HepG2 (cell line): ENCODE results near the gene STX12. TPM values are rescaled to one million over a fixed set of nuclear protein-coding genes. Genes with fewer than 3 reads are reported as not detected.

Experiments used
- CENPX ChIP-seq: sonication (generic); formaldehyde crosslinking; IDR thresholded peaks from 2 replicates; pipeline ENCODE4 v1.9.0; 2021; ENCODE audit warnings: mild to moderate bottlenecking, missing genetic modification reagents, moderate library complexity
- GZF1 ChIP-seq: sonication (generic); formaldehyde crosslinking; IDR thresholded peaks from 2 replicates; pipeline ENCODE4 v1.5.1; 2020; ENCODE audit warnings: mild to moderate bottlenecking, missing genetic modification reagents
- HNRNPLL ChIP-seq: fragments of 200-400 bp; formaldehyde crosslinking; IDR thresholded peaks from 2 replicates; pipeline ENCODE4 v1.6.1; 2017; ENCODE audit warnings: mild to moderate bottlenecking, low read depth, low read length; ENCODE audit not compliant: poor library complexity, severe bottlenecking
- ISX ChIP-seq: sonication (generic); formaldehyde crosslinking; conservative IDR thresholded peaks from 2 replicates; pipeline ENCODE4 v1.5.0; 2020; ENCODE audit warnings: missing genetic modification reagents
- KLF12 ChIP-seq: sonication (generic); formaldehyde crosslinking; IDR thresholded peaks from 2 replicates; pipeline ENCODE4 v1.4.0; 2020; ENCODE audit warnings: missing genetic modification reagents, borderline replicate concordance
- NFYB ChIP-seq: sonication (generic); formaldehyde crosslinking; IDR thresholded peaks from 2 replicates; pipeline ENCODE4 v1.4.0; 2020; ENCODE audit warnings: missing genetic modification reagents
- PTBP1 ChIP-seq: fragments of 200-400 bp; formaldehyde crosslinking; IDR thresholded peaks from 2 replicates; pipeline ENCODE4 v1.6.1; 2018; ENCODE audit warnings: low read length, low read depth; ENCODE audit not compliant: poor library complexity, severe bottlenecking
- RORA ChIP-seq: sonication (generic); formaldehyde crosslinking; IDR thresholded peaks from 2 replicates; pipeline ENCODE4 v1.5.0; 2020; ENCODE audit warnings: mild to moderate bottlenecking, missing genetic modification reagents, moderate library complexity
- U2AF2 ChIP-seq: fragments of 200-400 bp; formaldehyde crosslinking; IDR thresholded peaks from 2 replicates; pipeline ENCODE4 v1.6.1; 2017; ENCODE audit warnings: low read depth, mild to moderate bottlenecking, low read length
- XRCC5 ChIP-seq: fragments of 200-400 bp; formaldehyde crosslinking; optimal IDR thresholded peaks from 2 replicates; pipeline ENCODE3; 2017; ENCODE audit warnings: mild to moderate bottlenecking, low read length
- polyA plus RNA-seq, 8 experiments: library from polyadenylated mRNA; depleted of rRNA in 3 of 8; stranded (reverse) in 7 of 8; unstranded in 1 of 8; fragments of >200 nt; fragmentation: Illumina TruSeq in 4 of 8; extraction: Trizol in 4 of 8; gene quantifications; 2 replicates each; pipeline versions ENCODE4 v1.2.1 to v1.2.3, GENCODE V29; 2011 to 2016; ENCODE audit warnings: low read depth in 4 of 8, missing spikeins in 1 of 8, mixed read lengths in 1 of 8; ENCODE audit not compliant: insufficient read depth in 1 of 8
- total RNA-seq, 5 experiments: library from RNA; depleted of rRNA; stranded (reverse); fragments of >200 nt; fragmentation: Illumina TruSeq; extraction: Trizol; gene quantifications; 2 replicates each; pipeline ENCODE4 v1.2.3, GENCODE V29; 2016; ENCODE audit warnings: low read depth in 1 of 5
- TF ChIP-seq, protein P1 (sequence below): IDR thresholded peaks from 2 replicates; pipeline ENCODE4 v1.6.1; 2012; ENCODE audit warnings: low read length, improper control_type of control experiment
- TF ChIP-seq, protein P2 (sequence below): IDR thresholded peaks from 2 replicates; pipeline ENCODE4 v1.6.1; 2016; ENCODE audit warnings: low read depth
- TF ChIP-seq, protein P3 (sequence below): IDR thresholded peaks from 2 replicates; pipeline ENCODE4 v1.6.1; 2018; ENCODE audit warnings: missing genetic modification reagents, mild to moderate bottlenecking, missing compliant biosample characterization
- TF ChIP-seq, protein P4 (sequence below): sonication (generic); formaldehyde crosslinking; IDR thresholded peaks from 2 replicates; pipeline ENCODE4 v1.8.0; 2022; ENCODE audit warnings: missing genetic modification reagents, mild to moderate bottlenecking, borderline replicate concordance
- TF ChIP-seq, protein P5 (sequence below): IDR thresholded peaks from 2 replicates; pipeline ENCODE4 v1.6.1; 2016; ENCODE audit warnings: control low read depth
- TF ChIP-seq, protein P6 (sequence below): sonication (generic); formaldehyde crosslinking; IDR thresholded peaks from 2 replicates; pipeline ENCODE4 v1.5.1; 2020; ENCODE audit warnings: mild to moderate bottlenecking, missing genetic modification reagents

STX12 gene
- total and polyA plus RNA-seq, 2 of the 13 experiments (the other 11 are each of a cell fraction or from before 2014, with no cell fraction given) = 9.0 to 19.7 TPM

DNA sequence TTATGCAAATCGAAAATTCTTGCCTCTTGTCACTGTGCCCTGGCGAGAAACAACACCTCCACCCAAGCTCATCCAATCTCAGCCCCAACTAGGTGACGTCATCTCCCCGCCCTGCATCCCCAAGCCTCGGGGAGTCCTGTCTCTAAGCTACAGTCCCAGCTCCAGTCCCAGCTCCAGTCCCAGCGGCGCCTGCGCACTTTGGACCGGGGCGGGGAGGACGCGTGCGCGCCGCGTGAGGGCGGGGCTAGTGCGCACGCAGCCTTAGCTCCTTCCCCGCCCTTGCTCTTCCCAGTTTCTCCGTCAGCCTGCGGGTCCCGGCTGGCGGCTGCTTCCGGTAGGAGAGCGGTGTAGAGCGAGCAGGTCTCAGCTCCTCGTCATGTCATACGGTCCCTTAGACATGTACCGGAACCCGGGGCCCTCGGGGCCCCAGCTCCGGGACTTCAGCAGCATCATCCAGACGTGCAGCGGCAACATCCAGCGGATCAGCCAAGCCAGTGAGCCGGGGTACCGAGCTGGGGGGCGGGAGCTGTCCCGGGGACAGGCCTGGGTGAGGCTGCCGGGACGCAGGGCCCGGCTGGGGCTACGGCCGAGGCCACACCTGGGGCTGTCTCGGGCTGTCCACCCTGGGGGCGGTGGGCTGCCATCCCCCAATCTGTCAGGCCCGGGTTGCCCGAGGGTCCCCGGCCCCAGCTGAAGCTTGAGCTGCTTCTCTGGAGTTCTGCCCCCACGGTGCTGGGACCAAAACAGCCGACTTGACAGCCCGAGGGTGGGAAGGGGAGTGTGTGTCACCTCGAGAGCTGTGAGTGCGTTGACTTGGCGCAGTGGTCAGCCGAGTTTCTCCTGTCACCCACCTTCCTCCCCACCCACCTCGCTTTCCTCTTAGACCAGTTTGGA is at the start of gene STX12 (continued):
- TF ChIP-seq, protein P1, sequence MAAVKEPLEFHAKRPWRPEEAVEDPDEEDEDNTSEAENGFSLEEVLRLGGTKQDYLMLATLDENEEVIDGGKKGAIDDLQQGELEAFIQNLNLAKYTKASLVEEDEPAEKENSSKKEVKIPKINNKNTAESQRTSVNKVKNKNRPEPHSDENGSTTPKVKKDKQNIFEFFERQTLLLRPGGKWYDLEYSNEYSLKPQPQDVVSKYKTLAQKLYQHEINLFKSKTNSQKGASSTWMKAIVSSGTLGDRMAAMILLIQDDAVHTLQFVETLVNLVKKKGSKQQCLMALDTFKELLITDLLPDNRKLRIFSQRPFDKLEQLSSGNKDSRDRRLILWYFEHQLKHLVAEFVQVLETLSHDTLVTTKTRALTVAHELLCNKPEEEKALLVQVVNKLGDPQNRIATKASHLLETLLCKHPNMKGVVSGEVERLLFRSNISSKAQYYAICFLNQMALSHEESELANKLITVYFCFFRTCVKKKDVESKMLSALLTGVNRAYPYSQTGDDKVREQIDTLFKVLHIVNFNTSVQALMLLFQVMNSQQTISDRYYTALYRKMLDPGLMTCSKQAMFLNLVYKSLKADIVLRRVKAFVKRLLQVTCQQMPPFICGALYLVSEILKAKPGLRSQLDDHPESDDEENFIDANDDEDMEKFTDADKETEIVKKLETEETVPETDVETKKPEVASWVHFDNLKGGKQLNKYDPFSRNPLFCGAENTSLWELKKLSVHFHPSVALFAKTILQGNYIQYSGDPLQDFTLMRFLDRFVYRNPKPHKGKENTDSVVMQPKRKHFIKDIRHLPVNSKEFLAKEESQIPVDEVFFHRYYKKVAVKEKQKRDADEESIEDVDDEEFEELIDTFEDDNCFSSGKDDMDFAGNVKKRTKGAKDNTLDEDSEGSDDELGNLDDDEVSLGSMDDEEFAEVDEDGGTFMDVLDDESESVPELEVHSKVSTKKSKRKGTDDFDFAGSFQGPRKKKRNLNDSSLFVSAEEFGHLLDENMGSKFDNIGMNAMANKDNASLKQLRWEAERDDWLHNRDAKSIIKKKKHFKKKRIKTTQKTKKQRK = no peak
- TF ChIP-seq, protein P2, sequence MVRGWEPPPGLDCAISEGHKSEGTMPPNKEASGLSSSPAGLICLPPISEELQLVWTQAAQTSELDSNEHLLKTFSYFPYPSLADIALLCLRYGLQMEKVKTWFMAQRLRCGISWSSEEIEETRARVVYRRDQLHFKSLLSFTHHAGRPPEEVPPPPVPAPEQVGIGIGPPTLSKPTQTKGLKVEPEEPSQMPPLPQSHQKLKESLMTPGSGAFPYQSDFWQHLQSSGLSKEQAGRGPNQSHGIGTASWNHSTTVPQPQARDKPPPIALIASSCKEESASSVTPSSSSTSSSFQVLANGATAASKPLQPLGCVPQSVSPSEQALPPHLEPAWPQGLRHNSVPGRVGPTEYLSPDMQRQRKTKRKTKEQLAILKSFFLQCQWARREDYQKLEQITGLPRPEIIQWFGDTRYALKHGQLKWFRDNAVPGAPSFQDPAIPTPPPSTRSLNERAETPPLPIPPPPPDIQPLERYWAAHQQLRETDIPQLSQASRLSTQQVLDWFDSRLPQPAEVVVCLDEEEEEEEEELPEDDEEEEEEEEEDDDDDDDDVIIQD = no peak
- TF ChIP-seq KLF12 (CRISPR knock-in tag) (no peak), CENPX (CRISPR knock-in tag) (no peak), HNRNPLL (peak; percentile 82), ISX (CRISPR knock-in tag) (no peak), GZF1 (CRISPR knock-in tag) (no peak; the same call in 1 of the 2 replicates), NFYB (CRISPR knock-in tag) (peak; percentile 17; the same call in 1 of the 2 replicates), XRCC5 (peak; percentile 33), RORA (no peak), U2AF2 (no peak), PTBP1 (no peak)
- TF ChIP-seq, protein P3, sequence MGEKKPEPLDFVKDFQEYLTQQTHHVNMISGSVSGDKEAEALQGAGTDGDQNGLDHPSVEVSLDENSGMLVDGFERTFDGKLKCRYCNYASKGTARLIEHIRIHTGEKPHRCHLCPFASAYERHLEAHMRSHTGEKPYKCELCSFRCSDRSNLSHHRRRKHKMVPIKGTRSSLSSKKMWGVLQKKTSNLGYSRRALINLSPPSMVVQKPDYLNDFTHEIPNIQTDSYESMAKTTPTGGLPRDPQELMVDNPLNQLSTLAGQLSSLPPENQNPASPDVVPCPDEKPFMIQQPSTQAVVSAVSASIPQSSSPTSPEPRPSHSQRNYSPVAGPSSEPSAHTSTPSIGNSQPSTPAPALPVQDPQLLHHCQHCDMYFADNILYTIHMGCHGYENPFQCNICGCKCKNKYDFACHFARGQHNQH (CRISPR knock-in tag) = no peak
- TF ChIP-seq, protein P4, sequence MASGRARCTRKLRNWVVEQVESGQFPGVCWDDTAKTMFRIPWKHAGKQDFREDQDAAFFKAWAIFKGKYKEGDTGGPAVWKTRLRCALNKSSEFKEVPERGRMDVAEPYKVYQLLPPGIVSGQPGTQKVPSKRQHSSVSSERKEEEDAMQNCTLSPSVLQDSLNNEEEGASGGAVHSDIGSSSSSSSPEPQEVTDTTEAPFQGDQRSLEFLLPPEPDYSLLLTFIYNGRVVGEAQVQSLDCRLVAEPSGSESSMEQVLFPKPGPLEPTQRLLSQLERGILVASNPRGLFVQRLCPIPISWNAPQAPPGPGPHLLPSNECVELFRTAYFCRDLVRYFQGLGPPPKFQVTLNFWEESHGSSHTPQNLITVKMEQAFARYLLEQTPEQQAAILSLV (CRISPR knock-in tag) = no peak
- TF ChIP-seq, protein P5, sequence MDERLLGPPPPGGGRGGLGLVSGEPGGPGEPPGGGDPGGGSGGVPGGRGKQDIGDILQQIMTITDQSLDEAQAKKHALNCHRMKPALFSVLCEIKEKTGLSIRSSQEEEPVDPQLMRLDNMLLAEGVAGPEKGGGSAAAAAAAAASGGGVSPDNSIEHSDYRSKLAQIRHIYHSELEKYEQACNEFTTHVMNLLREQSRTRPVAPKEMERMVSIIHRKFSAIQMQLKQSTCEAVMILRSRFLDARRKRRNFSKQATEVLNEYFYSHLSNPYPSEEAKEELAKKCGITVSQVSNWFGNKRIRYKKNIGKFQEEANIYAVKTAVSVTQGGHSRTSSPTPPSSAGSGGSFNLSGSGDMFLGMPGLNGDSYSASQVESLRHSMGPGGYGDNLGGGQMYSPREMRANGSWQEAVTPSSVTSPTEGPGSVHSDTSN (CRISPR knock-in tag) = no peak
- TF ChIP-seq, protein P6, sequence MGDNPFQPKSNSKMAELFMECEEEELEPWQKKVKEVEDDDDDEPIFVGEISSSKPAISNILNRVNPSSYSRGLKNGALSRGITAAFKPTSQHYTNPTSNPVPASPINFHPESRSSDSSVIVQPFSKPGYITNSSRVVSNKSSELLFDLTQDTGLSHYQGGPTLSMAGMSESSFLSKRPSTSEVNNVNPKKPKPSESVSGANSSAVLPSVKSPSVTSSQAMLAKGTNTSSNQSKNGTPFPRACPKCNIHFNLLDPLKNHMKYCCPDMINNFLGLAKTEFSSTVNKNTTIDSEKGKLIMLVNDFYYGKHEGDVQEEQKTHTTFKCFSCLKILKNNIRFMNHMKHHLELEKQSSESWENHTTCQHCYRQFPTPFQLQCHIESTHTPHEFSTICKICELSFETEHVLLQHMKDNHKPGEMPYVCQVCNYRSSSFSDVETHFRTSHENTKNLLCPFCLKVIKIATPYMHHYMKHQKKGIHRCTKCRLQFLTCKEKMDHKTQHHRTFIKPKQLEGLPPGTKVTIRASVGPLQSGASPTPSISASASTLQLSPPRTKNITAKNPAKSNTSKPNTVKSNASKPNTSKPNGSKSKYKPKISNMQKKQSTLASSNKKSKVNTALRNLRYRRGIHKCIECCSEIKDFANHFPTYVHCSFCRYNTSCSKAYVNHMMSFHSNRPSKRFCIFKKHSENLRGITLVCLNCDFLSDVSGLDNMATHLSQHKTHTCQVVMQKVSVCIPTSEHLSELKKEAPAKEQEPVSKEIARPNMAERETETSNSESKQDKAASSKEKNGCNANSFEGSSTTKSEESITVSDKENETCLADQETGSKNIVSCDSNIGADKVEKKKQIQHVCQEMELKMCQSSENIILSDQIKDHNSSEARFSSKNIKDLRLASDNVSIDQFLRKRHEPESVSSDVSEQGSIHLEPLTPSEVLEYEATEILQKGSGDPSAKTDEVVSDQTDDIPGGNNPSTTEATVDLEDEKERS = 0 out of 2 replicates have a peak, but pooled peaks have one; percentile 30
